Measurements from ENCODE around the gene DAP. TPM values are rescaled to one million over a fixed set of nuclear protein-coding genes. Genes with fewer than 3 reads are reported as not detected.
A peak's percentile ranks its signal among the peaks of the same experiment; 100 is the strongest.

DAP gene
- total and polyA plus RNA-seq, 4 donors, result 27.2 to 80.8 (median 58.3) TPM

GRCh38 chr5:10752451-10752850 lies 8.6 kb downstream of the DAP start:
- H3K36me3 ChIP-seq (ENCODE audit: control insufficient read depth, insufficient read depth, low read length), result peaks cover 19% of the 10 kb centered on the region

GRCh38 chr5:10750909-10751308 lies 10.1 kb downstream of the DAP start:
- Histone ChIP-seq H3K36me3 (ENCODE audit: control insufficient read depth, insufficient read depth, low read length) (peaks cover 23% of the 10 kb centered on the region), H3K4me1 (ENCODE audit: control insufficient read depth, insufficient read depth, low read length) (peaks cover 3% of the 10 kb centered on the region), H3K27me3 (ENCODE audit: control insufficient read depth, insufficient read depth, low read length) (no peaks in the 10 kb centered on the region), H3K9me3 (ENCODE audit: control insufficient read depth, insufficient read depth, low read length) (no peaks in the 10 kb centered on the region), H3K27ac (ENCODE audit: low read depth, low read length) (no peak overlapping the region), H3K4me3 (ENCODE audit: low read depth, low read length) (no peak overlapping the region)
- DNase-seq (ENCODE audit: low read depth in 4 of 6, low spot score in 6 of 6), result no peak
- 67% methylated on average over 3 of the region's 3 CpGs for WGBS (ENCODE audit: insufficient coverage)

More at GRCh38 chr5:10752451-10752850, 8.6 kb downstream of the DAP start:
- WGBS (ENCODE audit: insufficient coverage), result 60% methylated on average over 2 of the region's 2 CpGs
- no peak overlapping the region for H3K27ac ChIP-seq (ENCODE audit: low read depth, low read length)
- DNase-seq (ENCODE audit: low read depth in 4 of 6, low spot score in 6 of 6), result peak in 1 of 6 donors; percentile 57
- peaks cover 3% of the 10 kb centered on the region for H3K4me1 ChIP-seq (ENCODE audit: control insufficient read depth, insufficient read depth, low read length)
- H3K27me3 ChIP-seq (ENCODE audit: control insufficient read depth, insufficient read depth, low read length), result no peaks in the 10 kb centered on the region
- no peaks in the 10 kb centered on the region for H3K9me3 ChIP-seq (ENCODE audit: control insufficient read depth, insufficient read depth, low read length)
- no peak overlapping the region for H3K4me3 ChIP-seq (ENCODE audit: low read depth, low read length)

- Histone ChIP-seq H3K4me3 (ENCODE audit: low read depth, low read length) (no peak overlapping the region), H3K27me3 (ENCODE audit: control insufficient read depth, insufficient read depth, low read length) (no peaks in the 10 kb centered on the region), H3K36me3 (ENCODE audit: control insufficient read depth, insufficient read depth, low read length) (peaks cover 14% of the 10 kb centered on the region), H3K27ac (ENCODE audit: low read depth, low read length) (no peak overlapping the region), H3K9me3 (ENCODE audit: control insufficient read depth, insufficient read depth, low read length) (no peaks in the 10 kb centered on the region), H3K4me1 (ENCODE audit: control insufficient read depth, insufficient read depth, low read length) (peaks cover 2% of the 10 kb centered on the region)
- DNase-seq (ENCODE audit: low read depth in 4 of 6, low spot score in 6 of 6), result no peak
- WGBS (ENCODE audit: insufficient coverage), result 100% methylated on average over 1 of the region's 9 CpGs
Measured at GRCh38 chr5:10747678-10748622, 13.1 kb downstream of the DAP start.

- Histone ChIP-seq H3K36me3 (ENCODE audit: control insufficient read depth, insufficient read depth, low read length) (peaks cover 13% of the 10 kb centered on the region), H3K4me1 (ENCODE audit: control insufficient read depth, insufficient read depth, low read length) (no peaks in the 10 kb centered on the region), H3K9me3 (ENCODE audit: control insufficient read depth, insufficient read depth, low read length) (no peaks in the 10 kb centered on the region), H3K27me3 (ENCODE audit: control insufficient read depth, insufficient read depth, low read length) (no peaks in the 10 kb centered on the region), H3K4me3 (ENCODE audit: low read depth, low read length) (no peak overlapping the region), H3K27ac (ENCODE audit: low read depth, low read length) (no peak overlapping the region)
- DNase-seq (ENCODE audit: low read depth in 4 of 6, low spot score in 6 of 6), result no peak
- 89% methylated on average over 4 of the region's 6 CpGs for WGBS (ENCODE audit: insufficient coverage)
Measured at GRCh38 chr5:10746711-10747110, 14.3 kb downstream of the DAP start.

- Histone ChIP-seq H3K27ac (ENCODE audit: low read depth, low read length) (no peak overlapping the region), H3K4me3 (ENCODE audit: low read depth, low read length) (no peak overlapping the region), H3K27me3 (ENCODE audit: control insufficient read depth, insufficient read depth, low read length) (no peaks in the 10 kb centered on the region), H3K36me3 (ENCODE audit: control insufficient read depth, insufficient read depth, low read length) (peaks cover 10% of the 10 kb centered on the region), H3K4me1 (ENCODE audit: control insufficient read depth, insufficient read depth, low read length) (no peaks in the 10 kb centered on the region), H3K9me3 (ENCODE audit: control insufficient read depth, insufficient read depth, low read length) (no peaks in the 10 kb centered on the region)
- 80% methylated on average over 1 of the region's 5 CpGs for WGBS (ENCODE audit: insufficient coverage)
- DNase-seq (ENCODE audit: low read depth in 4 of 6, low spot score in 6 of 6), result peak in 1 of 6 donors; percentile 42
Measured at GRCh38 chr5:10745133-10745532, 15.9 kb downstream of the DAP start.

GRCh38 chr5:10744681-10745080 lies 16.4 kb downstream of the DAP start:
- H3K36me3 ChIP-seq (ENCODE audit: control insufficient read depth, insufficient read depth, low read length), result peaks cover 8% of the 10 kb centered on the region

GRCh38 chr5:10743951-10744350 lies 17.1 kb downstream of the DAP start:
- no peak overlapping the region for H3K27ac ChIP-seq (ENCODE audit: low read depth, low read length)
- DNase-seq (ENCODE audit: low read depth in 4 of 6, low spot score in 6 of 6), result no peak
- no peaks in the 10 kb centered on the region for H3K9me3 ChIP-seq (ENCODE audit: control insufficient read depth, insufficient read depth, low read length)
- peaks cover 8% of the 10 kb centered on the region for H3K36me3 ChIP-seq (ENCODE audit: control insufficient read depth, insufficient read depth, low read length)
- H3K27me3 ChIP-seq (ENCODE audit: control insufficient read depth, insufficient read depth, low read length), result no peaks in the 10 kb centered on the region
- H3K4me3 ChIP-seq (ENCODE audit: low read depth, low read length), result no peak overlapping the region
- no peaks in the 10 kb centered on the region for H3K4me1 ChIP-seq (ENCODE audit: control insufficient read depth, insufficient read depth, low read length)

More at GRCh38 chr5:10744681-10745080, 16.4 kb downstream of the DAP start:
- H3K9me3 ChIP-seq (ENCODE audit: control insufficient read depth, insufficient read depth, low read length), result no peaks in the 10 kb centered on the region
- DNase-seq (ENCODE audit: low read depth in 4 of 6, low spot score in 6 of 6), result no peak
- H3K4me3 ChIP-seq (ENCODE audit: low read depth, low read length), result no peak overlapping the region
- no peaks in the 10 kb centered on the region for H3K4me1 ChIP-seq (ENCODE audit: control insufficient read depth, insufficient read depth, low read length)
- 94% methylated on average over 7 of the region's 8 CpGs for WGBS (ENCODE audit: insufficient coverage)
- H3K27me3 ChIP-seq (ENCODE audit: control insufficient read depth, insufficient read depth, low read length), result no peaks in the 10 kb centered on the region
- H3K27ac ChIP-seq (ENCODE audit: low read depth, low read length), result no peak overlapping the region

GRCh38 chr5:10743526-10743925 lies 17.5 kb downstream of the DAP start:
- no peaks in the 10 kb centered on the region for H3K4me1 ChIP-seq (ENCODE audit: control insufficient read depth, insufficient read depth, low read length)
- H3K9me3 ChIP-seq (ENCODE audit: control insufficient read depth, insufficient read depth, low read length), result no peaks in the 10 kb centered on the region
- no peak for DNase-seq (ENCODE audit: low read depth in 4 of 6, low spot score in 6 of 6)
- H3K27ac ChIP-seq (ENCODE audit: low read depth, low read length), result no peak overlapping the region
- H3K27me3 ChIP-seq (ENCODE audit: control insufficient read depth, insufficient read depth, low read length), result no peaks in the 10 kb centered on the region
- no peak overlapping the region for H3K4me3 ChIP-seq (ENCODE audit: low read depth, low read length)
- peaks cover 8% of the 10 kb centered on the region for H3K36me3 ChIP-seq (ENCODE audit: control insufficient read depth, insufficient read depth, low read length)
- no CpG with 5 or more reads among the region's 5 CpGs for WGBS (ENCODE audit: insufficient coverage)

- Histone ChIP-seq H3K4me1 (ENCODE audit: control insufficient read depth, insufficient read depth, low read length) (no peaks in the 10 kb centered on the region), H3K27me3 (ENCODE audit: control insufficient read depth, insufficient read depth, low read length) (no peaks in the 10 kb centered on the region), H3K4me3 (ENCODE audit: low read depth, low read length) (no peak overlapping the region), H3K9me3 (ENCODE audit: control insufficient read depth, insufficient read depth, low read length) (no peaks in the 10 kb centered on the region), H3K27ac (ENCODE audit: low read depth, low read length) (no peak overlapping the region), H3K36me3 (ENCODE audit: control insufficient read depth, insufficient read depth, low read length) (no peaks in the 10 kb centered on the region)
- DNase-seq (ENCODE audit: low read depth in 4 of 6, low spot score in 6 of 6), result no peak
- WGBS (ENCODE audit: insufficient coverage), result 96% methylated on average over 4 of the region's 9 CpGs
Measured at GRCh38 chr5:10741661-10742060, 19.4 kb downstream of the DAP start.

- DNase-seq (ENCODE audit: low read depth in 4 of 6, low spot score in 6 of 6), result no peak
- H3K4me3 ChIP-seq (ENCODE audit: low read depth, low read length), result no peak overlapping the region
- no peaks in the 10 kb centered on the region for H3K36me3 ChIP-seq (ENCODE audit: control insufficient read depth, insufficient read depth, low read length)
- H3K9me3 ChIP-seq (ENCODE audit: control insufficient read depth, insufficient read depth, low read length), result no peaks in the 10 kb centered on the region
- WGBS (ENCODE audit: insufficient coverage), result no CpG with 5 or more reads among the region's 2 CpGs
- no peaks in the 10 kb centered on the region for H3K27me3 ChIP-seq (ENCODE audit: control insufficient read depth, insufficient read depth, low read length)
- peaks cover 6% of the 10 kb centered on the region for H3K4me1 ChIP-seq (ENCODE audit: control insufficient read depth, insufficient read depth, low read length)
- no peak overlapping the region for H3K27ac ChIP-seq (ENCODE audit: low read depth, low read length)
Measured at GRCh38 chr5:10740384-10740783, 20.6 kb downstream of the DAP start.
